Keratinocyte (primary cell): Measurements from ENCODE around the gene TOM1L2. TPM values are rescaled to one million over a fixed set of nuclear protein-coding genes. Genes with fewer than 3 reads are reported as not detected.

Experiments
- DNase-seq: peaks from one replicate; pipeline ENCODE4 v3.0.0-alpha.2; 2011; ENCODE audit warnings: low read depth, missing footprints, low spot score
- FAIRE-seq: peaks from 2 replicates; lab custom pipeline; 2011; peaks lifted over from hg19 to GRCh38; lab: Jason Lieb, UNC
- H2AFZ ChIP-seq: 2 replicates; pipeline ENCODE4 v1.6.0; 2012; ENCODE audit warnings: low read length, control low read depth, inconsistent platforms; ENCODE audit not compliant: control insufficient read depth
- H3K27ac ChIP-seq: 2 replicates; pipeline ENCODE4 v1.5.1; 2011; ENCODE audit warnings: low read length; ENCODE audit not compliant: control insufficient read depth, insufficient read depth
- H3K27me3 ChIP-seq: 3 replicates; pipeline ENCODE4 v1.6.0; 2011; ENCODE audit warnings: low read length; ENCODE audit not compliant: control insufficient read depth, insufficient read depth; ENCODE audit errors: extremely low read depth
- H3K36me3 ChIP-seq, 2 experiments: 2 replicates in 1 of 2; 3 replicates in 1 of 2; pipeline ENCODE4 v1.5.1; 2011; ENCODE audit warnings: low read length in 2 of 2, mild to moderate bottlenecking in 1 of 2; ENCODE audit not compliant: control insufficient read depth in 2 of 2, insufficient read depth in 2 of 2; ENCODE audit errors: extremely low read depth in 1 of 2
- H3K4me1 ChIP-seq: 3 replicates; pipeline ENCODE4 v1.5.1; 2011; ENCODE audit warnings: low read length; ENCODE audit not compliant: control insufficient read depth, insufficient read depth; ENCODE audit errors: extremely low read depth
- H3K4me2 ChIP-seq: 3 replicates; pipeline ENCODE4 v1.6.0; 2011; ENCODE audit warnings: low read depth, low read length; ENCODE audit not compliant: control insufficient read depth, insufficient read depth; ENCODE audit errors: extremely low read depth
- H3K4me3 ChIP-seq, 3 experiments: fragments of 200-600 bp in 1 of 3; sonication (generic) in 1 of 3; 2 replicates in 2 of 3; 3 replicates in 1 of 3; pipeline ENCODE4 v1.5.1; 2011 to 2016; ENCODE audit warnings: low read length in 3 of 3, mild to moderate bottlenecking in 3 of 3, control low read depth in 2 of 3, inconsistent platforms in 1 of 3, low read depth in 1 of 3, mixed read lengths in 1 of 3, mixed run types in 1 of 3, moderate library complexity in 1 of 3; ENCODE audit not compliant: control insufficient read depth in 2 of 3, insufficient read depth in 2 of 3; ENCODE audit errors: extremely low read depth in 1 of 3
- H3K79me2 ChIP-seq: 2 replicates; pipeline ENCODE4 v1.6.0; 2012; ENCODE audit warnings: low read length; ENCODE audit not compliant: control insufficient read depth, insufficient read depth
- H3K9ac ChIP-seq: 3 replicates; pipeline ENCODE4 v1.6.0; 2011; ENCODE audit warnings: low read length; ENCODE audit not compliant: control insufficient read depth, insufficient read depth; ENCODE audit errors: extremely low read depth
- H3K9me1 ChIP-seq: 3 replicates; pipeline ENCODE4 v1.6.0; 2011; ENCODE audit warnings: low read length; ENCODE audit not compliant: control insufficient read depth, insufficient read depth; ENCODE audit errors: extremely low read depth
- H3K9me3 ChIP-seq: 2 replicates; pipeline ENCODE4 v1.5.1; 2012; ENCODE audit warnings: low read depth, low read length; ENCODE audit not compliant: control insufficient read depth
- H4K20me1 ChIP-seq: 3 replicates; pipeline ENCODE4 v1.6.0; 2011; ENCODE audit warnings: low read length; ENCODE audit not compliant: control insufficient read depth, insufficient read depth; ENCODE audit errors: extremely low read depth
- EZH2 ChIP-seq: IDR thresholded peaks from one replicate; pipeline ENCODE4 v1.6.1; 2012; ENCODE audit warnings: inconsistent platforms, mild to moderate bottlenecking, low read length, moderate library complexity
- dilution Hi-C: fragments of 300-500 bp; cut with MboI; formaldehyde crosslinking; loops from one replicate; pipeline ENCODE4 v1.7.0; 2020; ENCODE audit warnings: low sequenced_read_pairs; ENCODE audit not compliant: extremely low pct_ligation_motif_present
- polyA plus RNA-seq, 5 experiments: library from polyadenylated mRNA; depleted of rRNA in 3 of 5; stranded (reverse) in 3 of 5; stranded (forward) in 1 of 5; unstranded in 1 of 5; fragments of >200 nt; gene quantifications; 1 replicate in 1 of 5; 2 replicates in 3 of 5; 3 replicates in 1 of 5; pipeline versions ENCODE4 v1.2.1 to v1.2.3, GENCODE V29; 2011 to 2012; ENCODE audit warnings: missing spikeins in 2 of 5, low read depth in 1 of 5, low replicate concordance in 1 of 5
- TF ChIP-seq, protein P1 (sequence below), 3 experiments: IDR thresholded peaks in 1 of 3; conservative IDR thresholded peaks in 1 of 3; optimal IDR thresholded peaks in 1 of 3; 2 replicates in 2 of 3; 3 replicates in 1 of 3; pipeline versions ENCODE3 to v1.5.1; 2011; ENCODE audit warnings: low read length in 3 of 3, mild to moderate bottlenecking in 3 of 3, moderate library complexity in 2 of 3, control low read depth in 1 of 3, inconsistent platforms in 1 of 3; ENCODE audit not compliant: insufficient read depth in 2 of 3; ENCODE audit errors: extremely low read depth in 1 of 3

TOM1L2 gene
- polyA plus RNA-seq, 1 donor (not counting 4 experiments of a cell fraction or from before 2014, with no cell fraction given): 36.3 TPM

DNA sequence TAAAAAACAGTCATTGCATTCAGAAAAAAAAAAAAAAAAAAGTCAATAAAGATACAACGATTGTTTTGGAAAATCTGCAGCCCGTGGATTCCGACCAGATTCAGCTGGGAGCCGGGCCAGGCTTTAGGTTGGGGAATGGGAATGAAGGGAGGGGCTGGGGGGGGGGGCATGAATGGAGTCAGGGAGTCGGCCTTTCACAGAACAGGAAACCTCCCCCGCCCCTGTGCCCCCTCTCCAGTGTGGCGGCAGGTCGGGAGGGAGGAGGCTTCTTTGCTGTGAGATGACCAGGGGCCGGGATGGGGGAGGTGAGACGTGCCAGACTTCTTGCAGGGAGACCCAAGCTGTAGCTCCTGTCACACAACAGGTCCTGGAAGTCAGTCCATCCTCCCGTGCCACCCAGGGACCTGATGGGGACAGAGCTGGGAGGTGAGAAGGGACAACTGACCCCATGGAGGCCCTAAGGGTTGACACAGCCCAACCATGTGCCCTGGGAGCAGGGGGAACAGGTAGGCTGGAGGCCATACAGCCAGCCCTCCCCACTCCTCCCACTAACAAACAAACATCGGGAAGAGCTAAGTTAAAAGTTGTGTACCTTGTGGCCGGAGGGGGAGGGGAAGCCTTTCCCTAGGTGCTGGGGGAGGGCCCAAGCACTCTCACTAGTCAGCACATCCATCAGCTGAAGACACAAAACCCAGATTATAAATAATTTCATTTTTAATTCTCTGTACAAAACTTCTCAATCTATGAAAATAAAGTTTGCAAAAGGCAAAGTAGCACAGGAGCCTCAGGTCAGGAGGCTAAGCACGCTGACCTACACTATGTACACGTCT is 160.6 kb downstream of the TOM1L2 start:
- no peaks in the 10 kb centered on the region for H3K9me3 ChIP-seq
- no peak overlapping the region for H3K4me3 ChIP-seq
- peaks cover 22% of the 10 kb centered on the region for H4K20me1 ChIP-seq
- H3K4me1 ChIP-seq: peaks cover 7% of the 10 kb centered on the region
- H3K79me2 ChIP-seq: peaks cover 3% of the 10 kb centered on the region
- TF ChIP-seq EZH2: no peak
- TF ChIP-seq, protein P1, sequence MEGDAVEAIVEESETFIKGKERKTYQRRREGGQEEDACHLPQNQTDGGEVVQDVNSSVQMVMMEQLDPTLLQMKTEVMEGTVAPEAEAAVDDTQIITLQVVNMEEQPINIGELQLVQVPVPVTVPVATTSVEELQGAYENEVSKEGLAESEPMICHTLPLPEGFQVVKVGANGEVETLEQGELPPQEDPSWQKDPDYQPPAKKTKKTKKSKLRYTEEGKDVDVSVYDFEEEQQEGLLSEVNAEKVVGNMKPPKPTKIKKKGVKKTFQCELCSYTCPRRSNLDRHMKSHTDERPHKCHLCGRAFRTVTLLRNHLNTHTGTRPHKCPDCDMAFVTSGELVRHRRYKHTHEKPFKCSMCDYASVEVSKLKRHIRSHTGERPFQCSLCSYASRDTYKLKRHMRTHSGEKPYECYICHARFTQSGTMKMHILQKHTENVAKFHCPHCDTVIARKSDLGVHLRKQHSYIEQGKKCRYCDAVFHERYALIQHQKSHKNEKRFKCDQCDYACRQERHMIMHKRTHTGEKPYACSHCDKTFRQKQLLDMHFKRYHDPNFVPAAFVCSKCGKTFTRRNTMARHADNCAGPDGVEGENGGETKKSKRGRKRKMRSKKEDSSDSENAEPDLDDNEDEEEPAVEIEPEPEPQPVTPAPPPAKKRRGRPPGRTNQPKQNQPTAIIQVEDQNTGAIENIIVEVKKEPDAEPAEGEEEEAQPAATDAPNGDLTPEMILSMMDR (optimal IDR thresholded peaks at IDR 0.05 in 1 of 3, IDR thresholded peaks at IDR 0.05 in 1 of 3, conservative IDR thresholded peaks at IDR 0.05 in 1 of 3; ENCODE audit: extremely low read depth in 1 of 3, insufficient read depth in 2 of 3, low read length in 3 of 3): no peak
- H3K36me3 ChIP-seq: peaks cover 30 to 36% of the 10 kb centered on the region in 2 experiments
- no peaks in the 10 kb centered on the region for H3K9me1 ChIP-seq
- H2AFZ ChIP-seq: no peak overlapping the region
- H3K4me2 ChIP-seq: no peak overlapping the region
- no peak for DNase-seq
- dilution Hi-C loops: no loop called here
- H3K27ac ChIP-seq: no peak overlapping the region
- no peaks in the 10 kb centered on the region for H3K27me3 ChIP-seq
- FAIRE-seq: no peak
- H3K9ac ChIP-seq: no peak overlapping the region

DNA sequence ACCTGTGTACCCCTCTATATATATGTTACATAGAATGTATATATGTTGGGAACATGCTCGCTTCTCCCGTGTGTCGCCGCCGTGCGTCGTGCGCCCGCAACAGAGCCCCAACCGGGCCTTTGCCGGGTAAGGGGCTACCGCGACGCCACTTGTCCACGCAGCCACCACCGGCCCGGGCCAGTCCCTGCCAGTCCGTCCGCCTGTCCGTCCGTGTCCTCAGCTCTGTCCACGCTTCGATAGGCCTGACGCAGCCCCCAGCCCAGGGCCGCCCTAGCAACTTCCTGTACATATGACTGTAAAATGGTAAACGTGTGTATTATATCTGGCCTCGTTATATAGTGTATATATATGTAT is 161.3 kb downstream of the TOM1L2 start:
- no peak for DNase-seq
- Histone ChIP-seq H3K9me3 (no peaks in the 10 kb centered on the region), H3K4me1 (peaks cover 9% of the 10 kb centered on the region), H3K9me1 (no peaks in the 10 kb centered on the region), H3K36me3 (peaks cover 25 to 36% of the 10 kb centered on the region in 2 experiments), H3K27ac (no peak overlapping the region), H3K4me2 (no peak overlapping the region), H2AFZ (no peak overlapping the region), H3K79me2 (peaks cover 3% of the 10 kb centered on the region), H3K27me3 (no peaks in the 10 kb centered on the region), H3K4me3 (no peak overlapping the region), H4K20me1 (peaks cover 22% of the 10 kb centered on the region), H3K9ac (no peak overlapping the region)
- dilution Hi-C loops: no loop called here
- no peak for TF ChIP-seq EZH2
- TF ChIP-seq, protein P1 (optimal IDR thresholded peaks at IDR 0.05 in 1 of 3, IDR thresholded peaks at IDR 0.05 in 1 of 3, conservative IDR thresholded peaks at IDR 0.05 in 1 of 3; ENCODE audit: extremely low read depth in 1 of 3, insufficient read depth in 2 of 3, low read length in 3 of 3): no peak
- FAIRE-seq: no peak
